Thymus (tissue), 11 donors: ENCODE measurements around the gene HPRT1. TPM values are rescaled to one million over a fixed set of nuclear protein-coding genes. Genes with fewer than 3 reads are reported as not detected.

Source experiments
- DNase-seq, 9 donors: peaks; one replicate each; pipeline ENCODE4 v3.0.0-alpha.2; 2013; ENCODE audit warnings: low spot score in 9 of 9, low read depth in 6 of 9, missing footprints in 1 of 9
- H3K27ac ChIP-seq, 2 donors: one replicate each; pipeline ENCODE4 v1.5.1; 2013; ENCODE audit warnings: control low read depth in 1 of 2, low read depth in 1 of 2, low read length in 1 of 2, mild to moderate bottlenecking in 1 of 2, moderate library complexity in 1 of 2
- H3K27me3 ChIP-seq, 2 donors: one replicate each; pipeline ENCODE4 v1.5.1; 2013; ENCODE audit warnings: low read length in 1 of 2; ENCODE audit not compliant: control insufficient read depth in 2 of 2, insufficient read depth in 1 of 2
- H3K36me3 ChIP-seq, 2 donors: one replicate each; pipeline ENCODE4 v1.5.1; 2013; ENCODE audit warnings: low read length in 1 of 2, mild to moderate bottlenecking in 1 of 2, moderate library complexity in 1 of 2; ENCODE audit not compliant: control insufficient read depth in 2 of 2, insufficient read depth in 2 of 2
- H3K4me1 ChIP-seq, 2 donors: one replicate each; pipeline ENCODE4 v1.5.1; 2013; ENCODE audit warnings: low read length in 2 of 2; ENCODE audit not compliant: control insufficient read depth in 2 of 2, insufficient read depth in 2 of 2
- H3K4me3 ChIP-seq, 2 donors: one replicate each; pipeline ENCODE4 v1.5.1; 2013; ENCODE audit warnings: low read length in 2 of 2, control low read depth in 1 of 2, mild to moderate bottlenecking in 1 of 2
- H3K9me3 ChIP-seq, 2 donors: one replicate each; pipeline ENCODE4 v1.5.1; 2013; ENCODE audit warnings: low read length in 1 of 2, mild to moderate bottlenecking in 1 of 2; ENCODE audit not compliant: control insufficient read depth in 2 of 2, insufficient read depth in 1 of 2
- WGBS: extraction: QIAGEN DNeasy Blood & Tissue Kit; methylation state at CpG from one replicate; pipeline ENCODE4 v1.1.7; 2013; 5-methylcytosine and 5-hydroxymethylcytosine counted together
- polyA plus RNA-seq: library from polyadenylated mRNA; stranded (reverse); fragments of 200-250 nt; gene quantifications from one replicate; pipeline ENCODE4 v1.2.3, GENCODE V29; 2013
- total RNA-seq: library from RNA; stranded (reverse); fragments of 120-200 nt; gene quantifications from one replicate; pipeline ENCODE4 v1.2.4, GENCODE V29; 2013
- donor health status: healthy.

Gene HPRT1
- total and polyA plus RNA-seq, 2 donors: 23.3 to 60.8 TPM

DNA sequence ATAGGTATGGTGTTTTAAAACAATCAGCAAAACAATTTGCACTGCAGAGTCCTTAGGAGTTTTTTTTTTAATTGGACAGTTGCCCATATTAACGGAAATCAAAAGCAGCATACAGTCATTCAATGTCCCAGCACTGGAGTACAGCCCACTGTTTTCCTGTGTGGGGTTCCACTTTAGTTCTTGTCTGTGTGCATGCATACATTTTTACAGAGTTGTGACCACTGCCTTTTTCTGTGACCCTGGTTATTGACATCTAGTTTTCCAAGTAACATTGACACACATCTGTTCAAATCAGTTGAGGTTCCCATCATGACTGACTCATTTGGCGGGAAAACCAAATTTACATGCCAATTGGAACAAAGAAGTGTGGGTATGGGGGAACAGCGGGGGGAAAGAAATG lies 83.3 kb downstream of the HPRT1 start:
- H3K4me1 ChIP-seq: peaks cover 3 to 9% of the 10 kb centered on the region in 2 donors
- H3K27me3 ChIP-seq: peaks cover 23% of the 10 kb centered on the region in 2 donors
- H3K36me3 ChIP-seq: peaks cover 0 to 5% of the 10 kb centered on the region in 2 donors
- no peak overlapping the region for H3K27ac ChIP-seq
- peaks cover 0 to 10% of the 10 kb centered on the region in 2 donors for H3K9me3 ChIP-seq
- no peak overlapping the region for H3K4me3 ChIP-seq
- WGBS: 91% methylated on average over 3 of the region's 3 CpGs
- DNase-seq: no peak

DNA sequence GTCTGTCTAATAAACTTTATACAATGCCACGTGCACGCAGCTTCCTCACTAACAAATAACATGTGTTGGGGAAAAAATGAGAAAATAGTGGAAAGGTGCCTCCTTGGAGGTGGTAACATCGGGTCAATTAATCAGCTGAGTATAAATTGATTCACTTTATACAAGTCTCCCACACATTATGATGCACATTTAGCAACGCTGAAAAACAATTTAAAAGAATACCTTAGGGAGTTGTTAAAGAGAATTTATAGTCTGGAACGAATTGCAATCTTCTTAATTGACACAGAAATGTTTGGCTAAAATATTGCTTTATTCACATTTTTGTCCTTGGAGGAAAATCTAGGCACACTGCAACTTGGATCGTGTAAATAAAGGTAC lies 84.2 kb downstream of the HPRT1 start:
- Histone ChIP-seq H3K4me1 (peaks cover 3 to 9% of the 10 kb centered on the region in 2 donors), H3K36me3 (peaks cover 0 to 5% of the 10 kb centered on the region in 2 donors), H3K4me3 (no peak overlapping the region), H3K9me3 (peaks cover 0 to 10% of the 10 kb centered on the region in 2 donors), H3K27me3 (peaks cover 23% of the 10 kb centered on the region in 2 donors), H3K27ac (no peak overlapping the region)
- DNase-seq: no peak
- WGBS: 65% methylated on average over 6 of the region's 6 CpGs

DNA sequence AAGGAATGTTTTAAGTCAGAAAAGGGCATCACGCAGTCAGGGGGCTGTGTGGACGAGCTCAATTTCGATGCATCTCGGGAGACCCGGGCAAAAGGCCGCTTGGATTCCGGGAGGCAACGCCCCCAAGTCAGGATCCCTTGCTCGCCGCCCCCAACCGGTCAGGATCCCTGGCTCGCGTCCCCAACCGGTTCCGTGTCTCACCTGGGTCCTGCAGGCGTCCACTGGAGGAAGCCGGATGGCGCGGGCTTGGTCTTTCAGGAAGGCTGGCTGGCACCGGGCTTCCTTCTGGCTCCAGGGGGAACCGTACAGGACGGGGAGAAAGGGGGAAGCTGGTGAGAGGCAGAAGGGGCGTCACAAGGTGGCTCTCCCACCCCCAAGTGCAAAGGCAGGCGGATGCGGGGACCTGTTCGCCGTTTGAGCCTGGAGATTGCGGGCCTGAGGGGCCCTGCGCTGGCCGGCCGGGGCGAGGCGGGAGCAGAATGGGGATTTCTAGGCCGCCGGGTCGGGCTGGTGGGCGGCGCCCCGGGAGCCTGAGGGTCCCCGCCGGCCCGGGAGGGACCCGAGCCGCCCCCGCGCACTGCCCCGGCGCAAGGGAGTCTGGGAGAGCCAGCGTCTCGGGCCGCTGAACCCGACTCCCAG lies 84.7 kb downstream of the HPRT1 start:
- Histone ChIP-seq H3K27ac (no peak overlapping the region), H3K27me3 (peaks cover 23% of the 10 kb centered on the region in 2 donors), H3K36me3 (peaks cover 0 to 5% of the 10 kb centered on the region in 2 donors), H3K9me3 (peaks cover 0 to 10% of the 10 kb centered on the region in 2 donors), H3K4me1 (peaks cover 3 to 9% of the 10 kb centered on the region in 2 donors), H3K4me3 (peak overlapping the region in 1 of 2 donors; percentile 20)
- DNase-seq: no peak
- WGBS: 4% methylated on average over 51 of the region's 52 CpGs

DNA sequence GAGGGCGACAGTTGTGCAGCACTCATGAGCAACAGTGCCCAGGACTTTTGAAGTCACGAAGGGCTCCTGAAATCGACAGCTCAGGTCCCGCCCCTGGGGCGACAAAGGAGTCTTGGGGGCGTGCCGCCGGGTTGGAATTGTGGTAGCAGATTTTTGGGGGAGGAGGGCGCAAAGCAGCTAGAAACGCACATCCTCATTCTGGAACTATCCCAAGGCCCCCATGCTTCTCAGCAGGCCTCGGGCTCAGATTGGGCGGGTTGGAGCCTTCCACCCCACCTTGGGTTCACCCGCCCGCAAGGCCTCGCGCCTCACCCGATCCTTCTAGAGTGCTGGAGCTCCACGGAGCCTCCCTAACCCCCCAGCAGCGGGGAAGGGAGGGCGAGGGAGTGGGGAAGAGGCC lies 85.5 kb downstream of the HPRT1 start:
- peaks cover 0 to 5% of the 10 kb centered on the region in 2 donors for H3K36me3 ChIP-seq
- H3K27ac ChIP-seq: no peak overlapping the region
- DNase-seq: no peak
- H3K27me3 ChIP-seq: peaks cover 23 to 28% of the 10 kb centered on the region in 2 donors
- H3K4me3 ChIP-seq: no peak overlapping the region
- WGBS: 92% methylated on average over 20 of the region's 20 CpGs
- H3K9me3 ChIP-seq: peaks cover 0 to 10% of the 10 kb centered on the region in 2 donors
- H3K4me1 ChIP-seq: peaks cover 3 to 9% of the 10 kb centered on the region in 2 donors

DNA sequence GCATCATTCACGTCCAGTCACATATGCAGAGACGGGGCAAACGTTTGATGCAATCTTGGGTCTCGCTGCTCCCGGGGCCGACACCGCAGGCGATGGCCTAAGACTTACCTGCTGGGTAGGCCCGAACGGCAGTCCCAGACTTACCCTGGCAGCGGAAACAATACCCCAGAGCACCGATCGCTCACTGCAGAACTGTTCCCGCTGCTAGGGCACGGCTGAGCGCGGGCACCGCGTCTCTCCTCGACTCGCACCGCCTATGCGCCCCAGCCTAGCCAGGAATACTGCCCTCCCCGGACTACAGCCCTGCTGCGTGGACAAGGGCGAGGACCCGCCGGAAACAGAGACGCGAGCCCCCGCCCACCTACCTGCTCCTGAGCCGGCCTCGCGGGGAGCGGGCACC lies 86.2 kb downstream of the HPRT1 start:
- H3K36me3 ChIP-seq: peaks cover 0 to 5% of the 10 kb centered on the region in 2 donors
- 90% methylated on average over 35 of the region's 35 CpGs for WGBS
- H3K9me3 ChIP-seq: peaks cover 0 to 10% of the 10 kb centered on the region in 2 donors
- H3K27ac ChIP-seq: no peak overlapping the region
- DNase-seq: no peak
- H3K4me3 ChIP-seq: no peak overlapping the region
- H3K4me1 ChIP-seq: peaks cover 3 to 9% of the 10 kb centered on the region in 2 donors
- H3K27me3 ChIP-seq: peaks cover 23 to 32% of the 10 kb centered on the region in 2 donors

DNA sequence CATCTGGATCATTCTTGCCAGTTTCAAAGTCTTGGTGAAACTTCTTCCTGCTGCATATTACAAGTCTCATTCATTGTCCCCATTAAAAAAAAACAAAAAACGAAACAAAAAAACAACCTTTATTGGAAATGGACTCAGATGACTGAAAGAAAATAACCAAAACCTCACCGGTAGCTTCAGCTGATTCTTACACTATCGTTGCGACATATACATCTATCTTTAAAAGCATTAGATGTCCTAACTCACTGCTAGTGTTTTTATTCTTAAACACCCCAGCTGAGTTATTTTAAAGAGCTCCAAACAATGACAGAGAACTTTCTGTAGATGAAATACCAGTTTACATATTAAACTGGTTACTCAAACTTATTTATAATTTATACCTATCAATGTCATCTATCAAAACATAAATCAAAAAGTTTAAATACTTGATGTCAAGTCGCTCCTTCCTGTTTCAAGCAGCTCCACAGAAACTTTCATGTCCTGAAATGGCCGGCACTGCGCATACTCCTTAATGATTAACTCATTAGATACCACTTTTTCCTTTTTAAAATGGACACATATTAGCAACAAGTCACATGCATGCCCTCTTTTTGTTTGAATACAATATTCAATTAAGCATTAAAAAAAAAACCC lies 87.2 kb downstream of the HPRT1 start:
- DNase-seq: no peak
- H3K4me3 ChIP-seq: no peak overlapping the region
- peaks cover 23 to 33% of the 10 kb centered on the region in 2 donors for H3K27me3 ChIP-seq
- peaks cover 3 to 14% of the 10 kb centered on the region in 2 donors for H3K4me1 ChIP-seq
- no peak overlapping the region for H3K27ac ChIP-seq
- H3K9me3 ChIP-seq: peaks cover 0 to 10% of the 10 kb centered on the region in 2 donors
- WGBS: 89% methylated on average over 7 of the region's 7 CpGs
- peaks cover 0 to 5% of the 10 kb centered on the region in 2 donors for H3K36me3 ChIP-seq

DNA sequence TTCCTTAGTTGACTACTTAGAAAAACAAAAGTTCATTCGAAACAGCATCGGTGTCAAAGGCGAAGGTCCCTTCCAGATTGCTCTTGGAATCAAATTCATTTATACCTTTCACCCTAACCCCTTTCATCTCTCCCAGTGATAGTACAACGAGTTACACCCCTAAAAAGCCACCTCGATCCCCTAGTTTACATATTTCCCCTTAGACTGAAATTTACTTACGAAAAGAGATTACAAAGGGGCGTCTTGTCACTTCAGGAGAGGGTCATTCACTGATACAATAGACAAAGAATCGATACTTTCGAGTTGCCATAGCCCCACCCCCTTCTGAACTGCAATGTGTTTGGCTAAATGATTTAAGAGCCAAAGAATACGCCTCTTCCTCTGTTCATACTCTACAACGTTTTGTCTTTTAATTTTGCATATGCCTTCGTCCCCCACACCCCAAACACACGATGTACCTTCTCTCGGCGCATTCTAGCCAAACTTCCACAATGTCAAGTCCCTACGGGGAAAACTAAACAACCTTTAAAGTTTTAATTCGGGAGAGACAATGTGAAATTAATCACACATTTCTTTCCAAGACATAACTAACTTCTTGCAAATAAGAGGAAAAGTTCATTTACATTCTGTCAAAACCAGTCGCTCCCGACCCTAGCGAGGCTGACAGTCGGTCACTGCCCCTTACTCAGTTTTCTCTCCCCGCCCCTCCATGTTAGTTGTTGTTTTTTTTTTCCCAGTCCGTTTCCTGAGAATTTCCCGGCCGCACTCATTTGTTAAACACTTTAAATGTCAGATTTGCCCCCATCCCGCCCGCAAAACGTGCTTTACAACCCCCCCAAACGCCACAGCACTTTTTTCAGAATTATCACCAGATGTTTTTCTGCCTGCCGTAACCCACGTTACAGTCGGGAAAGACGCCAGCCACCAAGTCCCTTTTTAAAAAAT lies 88.6 kb downstream of the HPRT1 start:
- WGBS: 1% methylated on average over 33 of the region's 33 CpGs

More for the DNA sequence above, 88.6 kb downstream of the HPRT1 start:
- Histone ChIP-seq H3K4me3 (peak overlapping the region; percentile 62 to 66), H3K4me1 (peaks cover 0 to 10% of the 10 kb centered on the region in 2 donors), H3K36me3 (peaks cover 0 to 5% of the 10 kb centered on the region in 2 donors), H3K27me3 (peaks cover 24 to 33% of the 10 kb centered on the region in 2 donors), H3K27ac (peak overlapping the region; percentile 89 to 93), H3K9me3 (peaks cover 0 to 10% of the 10 kb centered on the region in 2 donors)
- DNase-seq: peak in 4 of 9 donors; percentile 27 to 65 (median 42)
